ENCODE results near the gene CNTN5.

Gene CNTN5

DNA sequence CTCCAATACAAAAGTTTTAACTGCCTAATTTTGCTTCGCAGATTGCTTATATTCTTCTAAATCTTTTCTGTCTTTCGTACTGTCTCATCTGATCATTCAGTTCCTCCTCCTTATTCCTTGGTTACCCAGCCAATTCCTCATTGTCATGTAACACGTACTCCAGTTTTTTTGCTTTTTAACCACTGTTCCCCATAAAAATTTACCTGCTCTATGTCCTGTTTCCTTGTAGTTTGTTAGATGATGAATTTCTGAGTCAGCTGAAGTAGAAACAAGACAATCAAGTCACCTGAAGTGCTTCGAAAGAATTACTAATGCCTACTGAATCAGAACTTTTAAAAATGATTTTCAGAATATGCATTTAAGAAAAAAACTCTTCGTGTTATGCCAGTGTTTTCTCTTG, 150.6 kb downstream of the CNTN5 start:
- DNase-seq = no peak

- DNase-seq = no peak
Measured at GRCh38 chr11:99176430-99176829, 155.7 kb downstream of the CNTN5 start.

- no peak for DNase-seq
Measured at GRCh38 chr11:99177446-99177845, 156.7 kb downstream of the CNTN5 start.

- DNase-seq = no peak
Measured at GRCh38 chr11:99184146-99184545, 163.4 kb downstream of the CNTN5 start.

DNA sequence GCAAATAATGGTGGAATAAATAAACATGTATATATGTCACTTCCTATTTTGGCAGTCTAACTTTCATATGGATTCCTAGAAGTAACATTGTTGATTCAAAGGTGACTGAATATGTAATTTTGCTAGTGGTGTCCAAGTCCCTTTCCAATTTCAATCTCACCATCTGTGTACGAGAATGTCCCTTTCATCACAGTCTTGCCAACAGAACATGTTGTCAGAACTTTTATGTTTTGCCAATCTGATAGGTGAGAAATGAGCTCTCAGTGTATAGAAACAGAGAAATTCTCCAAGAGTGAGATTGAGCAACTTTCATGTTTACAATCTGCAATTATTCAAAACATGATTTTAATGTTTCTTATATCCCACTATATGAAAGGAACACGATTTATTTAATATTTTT, 167.5 kb downstream of the CNTN5 start:
- no peak for DNase-seq

GRCh38 chr11:99192716-99193115, 172.0 kb downstream of the CNTN5 start:
- no peak for DNase-seq

DNA sequence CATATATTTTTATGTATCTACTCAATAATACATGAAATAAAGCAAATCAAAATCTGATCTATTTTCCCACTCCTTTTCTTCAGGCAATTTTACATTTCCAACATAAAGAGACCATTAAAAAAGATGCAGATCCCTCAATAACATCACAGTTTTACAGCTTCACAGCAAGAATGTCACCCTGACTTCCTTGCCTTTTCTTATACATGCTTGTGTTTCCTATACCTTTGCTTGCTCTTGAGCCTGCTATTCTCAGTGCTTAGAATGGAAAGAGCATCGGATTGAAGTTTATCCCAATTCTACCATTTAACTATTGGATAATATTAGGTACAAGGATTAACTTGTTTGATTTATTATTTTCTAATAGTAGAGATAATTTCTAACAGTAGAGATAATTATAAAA, 176.7 kb downstream of the CNTN5 start:
- DNase-seq = no peak

DNA sequence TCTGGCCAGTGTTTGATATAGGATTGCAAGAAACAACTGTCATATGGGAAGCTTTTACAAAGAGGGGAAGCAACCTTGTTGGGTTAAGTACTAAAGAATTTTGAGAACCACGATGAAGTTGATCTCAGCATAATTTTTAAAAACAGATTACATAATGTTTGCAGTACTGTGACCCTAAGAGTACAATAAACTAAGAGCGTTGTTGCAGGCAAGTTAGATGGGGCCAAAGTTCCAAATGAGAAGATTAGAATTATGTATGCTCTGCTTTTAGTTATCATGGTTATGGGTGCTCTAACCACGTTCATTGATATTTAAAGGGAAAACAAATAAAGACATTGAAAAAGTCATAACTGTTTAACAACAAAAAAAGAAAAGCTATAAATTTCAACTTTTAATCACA, 177.5 kb downstream of the CNTN5 start:
- no peak for DNase-seq

GRCh38 chr11:99199341-99199740, 178.6 kb downstream of the CNTN5 start:
- DNase-seq = no peak

DNA sequence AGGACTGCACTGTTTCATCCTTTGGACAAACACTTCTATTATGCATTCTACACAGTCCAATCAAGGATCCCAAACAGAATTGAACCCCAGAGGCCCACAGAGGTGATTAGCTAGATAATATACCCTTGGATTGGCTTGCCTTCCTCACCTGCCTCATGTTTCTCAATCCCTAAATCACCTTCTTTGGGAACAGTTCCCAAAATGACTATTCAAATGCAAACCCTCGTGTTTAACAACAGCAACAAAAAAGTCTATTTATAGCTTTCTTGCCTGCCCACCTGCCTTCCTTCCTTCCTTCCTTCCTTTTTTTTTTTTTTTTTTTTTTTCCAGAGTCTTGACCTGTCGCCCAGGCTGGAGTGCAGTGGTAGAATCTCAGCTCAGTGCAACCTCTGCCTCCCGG, 180.0 kb downstream of the CNTN5 start:
- no peak for DNase-seq

- no peak for DNase-seq
Measured at GRCh38 chr11:99208813-99209212, 188.1 kb downstream of the CNTN5 start.

DNA sequence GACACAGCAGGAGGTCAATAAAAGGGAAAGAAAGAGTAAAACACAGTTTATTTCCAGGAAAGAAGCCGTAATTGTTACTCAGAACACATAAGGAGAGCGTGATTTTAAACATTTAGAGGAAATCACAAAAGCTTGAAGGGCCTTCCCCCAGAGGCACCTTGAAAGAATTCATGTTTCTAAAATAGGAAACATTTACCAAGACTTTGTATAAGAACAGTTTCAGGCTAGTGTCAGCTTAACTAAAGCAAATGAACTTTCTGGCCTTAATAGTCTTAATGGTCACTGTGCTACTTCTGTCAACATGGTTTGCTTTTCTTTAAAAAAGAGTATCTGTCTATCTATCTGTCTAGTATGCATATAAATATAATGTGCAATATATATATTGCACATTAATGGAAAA, 208.8 kb downstream of the CNTN5 start:
- no peak for DNase-seq

DNA sequence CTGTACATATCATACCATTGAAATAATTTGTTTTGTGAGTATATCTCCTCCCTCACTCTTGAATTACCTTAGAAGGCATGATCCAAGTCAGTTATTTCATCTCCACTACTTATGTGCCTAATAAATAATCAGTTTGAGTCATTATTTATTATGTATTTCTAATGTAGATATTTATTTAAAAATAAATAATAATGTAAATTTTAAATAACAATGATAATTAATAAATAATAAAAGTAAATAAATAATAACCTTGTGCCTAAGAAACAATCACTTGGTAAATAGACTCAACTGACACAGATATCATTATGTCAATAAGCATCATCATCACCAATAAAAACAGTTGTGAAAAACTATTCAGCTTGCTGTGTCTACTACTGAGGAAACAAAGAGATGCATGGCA, 213.8 kb downstream of the CNTN5 start:
- DNase-seq = no peak

DNA sequence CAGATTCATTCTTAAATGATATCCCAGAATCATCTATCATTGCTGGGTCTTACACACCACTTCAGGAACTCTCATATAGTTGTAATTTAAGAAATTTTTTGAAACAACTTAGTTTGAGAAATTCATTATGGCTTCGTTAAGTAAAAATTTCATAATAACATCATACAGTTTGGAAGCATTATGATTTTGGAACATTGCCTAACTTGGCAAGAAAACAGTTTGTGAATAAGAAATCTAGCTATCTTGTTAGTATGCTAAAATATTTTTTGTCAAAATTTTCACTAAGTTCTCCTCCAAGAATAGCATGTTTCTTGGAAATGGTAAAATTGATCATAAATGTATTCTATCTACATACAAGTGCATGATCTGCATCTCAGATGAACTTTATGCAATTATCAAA, 217.7 kb downstream of the CNTN5 start:
- no peak for DNase-seq

DNA sequence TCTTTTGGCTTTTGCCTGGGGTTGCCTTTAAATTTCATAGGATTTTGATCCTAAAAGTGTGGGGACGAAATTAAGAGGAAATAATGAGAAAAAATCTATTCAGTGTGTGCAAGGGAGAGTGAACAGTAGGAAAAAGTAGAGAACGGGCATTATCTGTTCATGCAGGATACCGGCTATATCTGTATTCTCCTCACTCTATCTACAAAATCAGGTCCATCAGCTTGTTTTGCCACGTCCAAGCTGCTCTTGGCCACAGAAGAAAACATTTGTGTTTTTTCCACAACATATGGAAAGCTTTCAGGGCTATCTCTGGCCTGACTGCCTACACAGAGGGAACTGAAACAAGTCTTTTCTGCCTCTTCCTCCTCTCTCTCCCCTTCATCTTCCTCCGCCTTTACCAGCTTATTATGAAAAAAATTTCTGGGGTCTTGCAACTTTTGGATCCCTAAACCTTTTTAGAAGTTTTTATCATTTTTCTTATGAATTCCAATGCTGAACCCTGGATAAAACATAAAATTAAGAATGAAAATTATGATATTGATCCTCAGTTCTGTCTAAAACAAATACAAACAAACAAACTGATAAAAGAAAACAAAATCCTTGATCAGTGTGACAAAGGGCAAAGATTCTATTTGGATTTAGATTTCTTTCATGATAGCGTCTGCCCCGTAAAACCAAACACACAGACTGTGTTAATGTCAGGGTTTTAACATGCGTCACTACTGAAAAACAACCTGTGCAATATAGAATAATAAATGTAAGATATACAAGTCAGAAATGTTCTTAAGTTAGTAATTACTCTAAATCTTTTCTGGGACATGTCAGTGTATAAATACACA, 219.7 kb downstream of the CNTN5 start:
- no peak for DNase-seq

DNA sequence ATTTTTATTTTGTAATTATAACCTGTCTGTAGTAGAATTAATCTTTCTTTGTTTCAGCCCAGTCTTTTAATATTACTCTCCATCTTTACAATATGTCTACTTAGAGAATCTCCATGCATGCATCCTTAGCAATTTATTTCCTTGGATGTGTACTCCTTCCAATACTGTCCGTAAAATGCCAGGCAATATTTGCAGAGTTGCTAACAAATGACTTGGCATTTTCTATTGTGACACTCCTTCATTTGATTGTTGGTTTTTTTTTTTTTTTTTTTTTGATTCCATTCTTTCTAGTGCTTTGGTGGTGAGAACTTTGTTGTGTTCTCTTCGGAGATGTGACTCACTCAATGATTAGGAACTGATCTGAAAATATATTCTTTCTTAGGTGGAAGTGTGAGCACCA, 220.3 kb downstream of the CNTN5 start:
- no peak for DNase-seq

GRCh38 chr11:99244613-99245012, 223.9 kb downstream of the CNTN5 start:
- no peak for DNase-seq

DNA sequence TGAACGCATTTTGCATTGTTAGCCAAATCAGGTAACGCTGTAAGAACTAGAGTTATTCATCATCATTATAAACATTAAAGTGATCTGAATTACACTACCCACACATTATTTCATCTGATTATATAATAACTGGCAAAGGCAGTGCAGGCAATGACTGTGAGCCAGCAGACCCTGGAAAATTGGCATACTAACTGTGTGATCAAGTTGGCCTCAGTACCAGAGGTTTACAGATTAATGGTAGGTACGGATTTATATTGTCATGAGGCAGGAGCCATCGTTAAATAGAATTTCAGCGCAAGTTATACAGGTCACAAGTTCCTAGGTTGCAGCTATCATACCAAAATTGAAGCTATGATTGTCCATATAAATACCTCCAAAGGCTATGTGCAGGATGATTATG, 225.4 kb downstream of the CNTN5 start:
- DNase-seq = no peak

GRCh38 chr11:99256614-99257013, 235.9 kb downstream of the CNTN5 start:
- DNase-seq = no peak

- no peak for DNase-seq
Measured at GRCh38 chr11:99257131-99257530, 236.4 kb downstream of the CNTN5 start.

- DNase-seq = no peak
Measured at GRCh38 chr11:99260696-99261095, 239.9 kb downstream of the CNTN5 start.

DNA sequence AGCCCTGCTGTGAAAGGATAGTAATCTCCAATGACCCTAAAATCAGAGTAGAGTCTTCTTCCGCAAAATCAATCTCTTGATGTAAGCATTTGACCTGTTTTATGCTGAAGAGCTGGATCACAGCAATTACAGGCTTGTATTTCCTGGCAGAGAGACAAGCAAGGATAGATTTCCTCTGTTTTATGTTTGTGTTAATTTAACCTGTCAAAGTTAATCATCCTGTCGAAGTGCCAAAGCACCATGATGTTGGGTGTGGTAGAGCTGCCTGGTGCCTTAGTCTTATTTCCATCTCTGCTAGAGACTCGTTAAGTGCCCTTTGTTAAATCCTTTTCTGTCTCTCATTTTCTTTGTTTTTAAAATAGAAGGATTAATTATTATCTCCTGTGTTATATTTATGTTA, 248.1 kb downstream of the CNTN5 start:
- no peak for DNase-seq

DNA sequence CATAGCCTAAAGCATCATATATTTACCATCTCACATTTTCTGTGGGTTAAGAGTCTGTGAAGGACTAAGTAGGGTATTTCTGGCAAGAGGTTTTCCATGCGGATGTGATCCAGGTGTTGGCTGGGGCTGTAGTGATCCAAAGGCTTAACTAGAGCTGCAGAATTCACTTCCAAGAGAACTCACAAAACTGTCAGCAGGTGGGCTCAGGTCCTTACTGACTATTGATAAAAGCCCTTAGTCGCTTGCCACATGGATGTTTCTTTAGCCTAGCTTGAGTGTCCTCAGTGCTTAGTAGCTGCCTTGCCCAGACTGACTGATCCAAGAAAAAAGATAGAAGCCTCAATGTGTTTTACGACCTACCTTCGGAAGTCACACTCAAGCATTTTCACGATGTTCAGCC, 250.8 kb downstream of the CNTN5 start:
- DNase-seq = no peak

DNA sequence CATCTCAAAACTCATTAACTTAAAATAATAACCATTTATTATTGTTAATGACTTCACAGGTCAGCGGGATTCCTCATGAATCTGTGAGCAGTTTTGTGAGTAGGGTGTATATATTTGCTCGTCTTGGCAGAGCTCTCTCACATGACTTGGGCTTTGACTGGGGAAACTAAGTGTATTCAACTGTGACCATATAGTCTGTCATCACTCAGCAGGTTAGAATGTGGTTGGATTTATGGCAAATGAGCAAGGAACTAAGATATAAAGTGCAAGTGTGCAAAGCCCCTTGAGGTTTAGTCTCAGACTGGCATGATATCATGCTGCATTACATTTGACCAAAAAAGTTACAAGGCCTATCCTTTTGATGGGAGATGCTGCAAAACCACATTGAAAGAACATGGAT, 254.8 kb downstream of the CNTN5 start:
- no peak for DNase-seq

DNA sequence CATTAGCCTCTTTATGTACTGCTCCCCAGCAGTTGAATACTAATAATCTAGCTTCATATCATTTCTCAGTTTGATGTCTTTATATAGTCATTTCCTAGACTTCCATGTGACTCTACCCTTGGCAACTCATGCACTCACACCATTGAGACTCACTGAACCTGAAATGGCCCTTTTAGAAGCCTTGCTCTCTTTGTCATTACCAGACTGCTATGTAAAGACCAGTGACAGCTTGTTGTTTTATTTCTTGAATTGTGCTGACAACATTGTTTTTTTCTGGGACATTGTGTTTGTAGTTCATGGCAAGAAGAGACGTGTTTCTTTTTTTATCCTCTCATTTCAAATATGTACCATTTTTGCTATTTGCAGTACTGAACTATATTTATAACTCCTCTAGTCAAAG, 256.5 kb downstream of the CNTN5 start:
- DNase-seq = no peak
